ENCODE measurements around the gene SMIM32. TPM values are rescaled to one million over a fixed set of nuclear protein-coding genes. Genes with fewer than 3 reads are reported as not detected.

Gene SMIM32
- total and polyA plus RNA-seq, 2 donors (not counting 3 experiments of a cell fraction or from before 2014, with no cell fraction given), result not detected

GRCh38 chr5:136200761-136201160 lies 7.8 kb upstream of the SMIM32 start:
- Histone ChIP-seq H3K79me2 (ENCODE audit: control insufficient read depth, insufficient read depth, low read length) (no peaks in the 10 kb centered on the region), H3K9ac (replicated peaks; ENCODE audit: extremely low read depth, insufficient read depth, low read length) (no peak overlapping the region), H3K9me3 (replicated peaks; ENCODE audit: control insufficient read depth, insufficient read depth, low read length) (no peaks in the 10 kb centered on the region), H2AFZ (ENCODE audit: low read depth, low read length) (no peak overlapping the region), H3K4me1 (ENCODE audit: control insufficient read depth, extremely low read depth, insufficient read depth, low read length) (no peaks in the 10 kb centered on the region), H3K27ac (ENCODE audit: insufficient read depth, low read depth, low read length) (no peak overlapping the region), H3K36me3 (ENCODE audit: control insufficient read depth in 2 of 2, extremely low read depth in 1 of 2, insufficient read depth in 2 of 2, low read length in 2 of 2) (no peaks in the 10 kb centered on the region), H4K20me1 (replicated peaks; ENCODE audit: control insufficient read depth, extremely low read depth, insufficient read depth, low read length) (no peaks in the 10 kb centered on the region), H3K27me3 (ENCODE audit: control insufficient read depth in 2 of 2, insufficient read depth in 2 of 2, low read length in 2 of 2) (peaks cover 15 to 25% of the 10 kb centered on the region in 2 experiments), H3K9me1 (replicated peaks; ENCODE audit: control insufficient read depth, extremely low read depth, insufficient read depth, low read length) (no peaks in the 10 kb centered on the region), H3K4me3 (replicated peaks in 1 of 3; ENCODE audit: insufficient read depth in 1 of 3, low read depth in 1 of 3, low read length in 3 of 3) (no peak overlapping the region), H3K4me2 (ENCODE audit: insufficient read depth, low read length) (no peak overlapping the region)
- ChIA-PET POLR2A (no interaction called here), CTCF (interaction anchor here (3.2 kb wide), 1 partner anchor 12 kb away, joined by 12 read pairs; no protein-coding TSS in a partner anchor)
- TF ChIP-seq CTCF (IDR thresholded peaks at IDR 0.05; ENCODE audit: extremely low read depth in 1 of 2, insufficient read depth in 1 of 2, low read depth in 1 of 2, low read length in 2 of 2) (no peak), EZH2 (IDR thresholded peaks at IDR 0.05; ENCODE audit: borderline replicate concordance, low read depth, low read length, severe bottlenecking) (no peak), GATA2 (IDR thresholded peaks at IDR 0.05; ENCODE audit: insufficient read depth, insufficient read length, low read depth, low read length) (no peak)
- intact Hi-C loops (cut with micrococcal nuclease), result no loop called here
- no TSS peak for BruUV-seq (replicated peaks)
- DNase-seq (ENCODE audit: low read depth, low spot score) (no peak), FAIRE-seq (no peak)
- dilution Hi-C loops (cut with MboI; ENCODE audit: extremely low pct_ligation_motif_present, low sequenced_read_pairs), result no loop called here

- no peaks in the 10 kb centered on the region for H3K36me3 ChIP-seq (ENCODE audit: control insufficient read depth in 2 of 2, extremely low read depth in 1 of 2, insufficient read depth in 2 of 2, low read length in 2 of 2)
- H3K9me3 ChIP-seq (replicated peaks; ENCODE audit: control insufficient read depth, insufficient read depth, low read length), result no peaks in the 10 kb centered on the region
- H3K79me2 ChIP-seq (ENCODE audit: control insufficient read depth, insufficient read depth, low read length), result no peaks in the 10 kb centered on the region
- H3K4me1 ChIP-seq (ENCODE audit: control insufficient read depth, extremely low read depth, insufficient read depth, low read length), result no peaks in the 10 kb centered on the region
- no peak for DNase-seq (ENCODE audit: low read depth, low spot score)
- no peak overlapping the region for H3K27ac ChIP-seq (ENCODE audit: insufficient read depth, low read depth, low read length)
- no peak overlapping the region for H2AFZ ChIP-seq (ENCODE audit: low read depth, low read length)
- no peak overlapping the region for H3K4me3 ChIP-seq (replicated peaks in 1 of 3; ENCODE audit: insufficient read depth in 1 of 3, low read depth in 1 of 3, low read length in 3 of 3)
- FAIRE-seq, result no peak
- dilution Hi-C loops (cut with MboI; ENCODE audit: extremely low pct_ligation_motif_present, low sequenced_read_pairs), result no loop called here
- TF ChIP-seq EZH2 (IDR thresholded peaks at IDR 0.05; ENCODE audit: borderline replicate concordance, low read depth, low read length, severe bottlenecking), result no peak
- TF ChIP-seq JUN (IDR thresholded peaks at IDR 0.05; ENCODE audit: borderline replicate concordance, insufficient read depth, insufficient read length, low read depth), result no peak
- no peak for TF ChIP-seq MAX (IDR thresholded peaks at IDR 0.05; ENCODE audit: insufficient read depth, insufficient read length)
- no peak for TF ChIP-seq FOS (IDR thresholded peaks at IDR 0.05; ENCODE audit: borderline replicate concordance, insufficient read depth, low read length)
- no peak for TF ChIP-seq POLR2A (IDR thresholded peaks at IDR 0.05; ENCODE audit: low read depth, low read length)
- no peak for TF ChIP-seq MYC (IDR thresholded peaks at IDR 0.05; ENCODE audit: low read depth, low read length)
- no peak for TF ChIP-seq GATA2 (IDR thresholded peaks at IDR 0.05; ENCODE audit: insufficient read depth, insufficient read length, low read depth, low read length)
- TF ChIP-seq POLR2AphosphoS5 (IDR thresholded peaks at IDR 0.05; ENCODE audit: insufficient read depth, low read depth, low read length), result no peak
- TF ChIP-seq CTCF (IDR thresholded peaks at IDR 0.05; ENCODE audit: extremely low read depth in 1 of 2, insufficient read depth in 1 of 2, low read depth in 1 of 2, low read length in 2 of 2), result no peak
- intact Hi-C loops (cut with micrococcal nuclease), result no loop called here
- BruUV-seq (replicated peaks), result no TSS peak
- POLR2A ChIA-PET, result no interaction called here
- CTCF ChIA-PET, result interaction anchor here (1.8 kb wide), 1 partner anchor 12 kb away, joined by 9 read pairs; no protein-coding TSS in a partner anchor
- no peak overlapping the region for H3K9ac ChIP-seq (replicated peaks; ENCODE audit: extremely low read depth, insufficient read depth, low read length)
- no peaks in the 10 kb centered on the region for H4K20me1 ChIP-seq (replicated peaks; ENCODE audit: control insufficient read depth, extremely low read depth, insufficient read depth, low read length)
- H3K4me2 ChIP-seq (ENCODE audit: insufficient read depth, low read length), result no peak overlapping the region
- peaks cover 20 to 25% of the 10 kb centered on the region in 2 experiments for H3K27me3 ChIP-seq (ENCODE audit: control insufficient read depth in 2 of 2, insufficient read depth in 2 of 2, low read length in 2 of 2)
- H3K9me1 ChIP-seq (replicated peaks; ENCODE audit: control insufficient read depth, extremely low read depth, insufficient read depth, low read length), result no peaks in the 10 kb centered on the region
Measured at GRCh38 chr5:136200130-136200529, 7.2 kb upstream of the SMIM32 start.

Measured in endothelial cell of umbilical vein (primary cell).